Thoracic aorta (tissue), 2 donors: ENCODE data around the gene PPP1R3A. TPM values are rescaled to one million over a fixed set of nuclear protein-coding genes. Genes with fewer than 3 reads are reported as not detected.
"Not testable (repeated sequence)": the region's sequence is repeated elsewhere in the genome, so short reads cannot be mapped to it uniquely, and the experiment has no call there.

Source experiments
- ATAC-seq: fragments of 150-250 bp; one replicate; pipeline ENCODE4 v1.8.0; 2017; ENCODE audit warnings: low read depth; ENCODE audit not compliant: insufficient number of reproducible peaks, low FRiP score
- DNase-seq: peaks from one replicate; pipeline ENCODE4 v3.0.0-alpha.2; 2020; ENCODE audit warnings: low spot score
- H3K27ac ChIP-seq, 2 donors: fragments of 200-600 bp; sonication (generic); 1 replicate in 1 of 2; 2 replicates in 1 of 2; pipeline ENCODE4 v1.5.1; 2016; ENCODE audit warnings: mild to moderate bottlenecking in 2 of 2, moderate library complexity in 2 of 2
- H3K27me3 ChIP-seq: fragments of 200-600 bp; sonication (generic); replicated peaks from 2 replicates; pipeline ENCODE4 v1.6.0; 2016; ENCODE audit warnings: mild to moderate bottlenecking; ENCODE audit not compliant: insufficient read depth
- H3K36me3 ChIP-seq: fragments of 200-600 bp; sonication (generic); one replicate; pipeline ENCODE4 v1.5.1; 2016
- H3K4me1 ChIP-seq, 2 donors: fragments of 200-600 bp; sonication (generic); 1 replicate in 1 of 2; 2 replicates in 1 of 2; pipeline versions ENCODE4 v1.5.1 to v1.6.0; 2016; ENCODE audit warnings: low read depth in 2 of 2, mild to moderate bottlenecking in 1 of 2; ENCODE audit not compliant: control insufficient read depth in 1 of 2
- H3K4me3 ChIP-seq: fragments of 200-600 bp; sonication (generic); 2 replicates; pipeline ENCODE4 v1.5.1; 2016; ENCODE audit warnings: mild to moderate bottlenecking
- H3K9me3 ChIP-seq: fragments of 200-600 bp; sonication (generic); 2 replicates; pipeline ENCODE4 v1.5.1; 2016
- total RNA-seq, 2 donors: library from RNA; depleted of rRNA; stranded (reverse); fragments of >200 nt; gene quantifications; one replicate each; pipeline versions ENCODE4 v1.1.0 to v1.2.3, GENCODE V29; 2016
- TF ChIP-seq, protein P1 (sequence below): fragments of 200-600 bp; sonication (generic); IDR thresholded peaks from one replicate; pipeline ENCODE4 v1.5.1; 2019; ENCODE audit warnings: antibody characterized with exemption

Gene PPP1R3A
- total RNA-seq, 2 donors from 2014 or later = 0.35 TPM; not detected in 1

DNA sequence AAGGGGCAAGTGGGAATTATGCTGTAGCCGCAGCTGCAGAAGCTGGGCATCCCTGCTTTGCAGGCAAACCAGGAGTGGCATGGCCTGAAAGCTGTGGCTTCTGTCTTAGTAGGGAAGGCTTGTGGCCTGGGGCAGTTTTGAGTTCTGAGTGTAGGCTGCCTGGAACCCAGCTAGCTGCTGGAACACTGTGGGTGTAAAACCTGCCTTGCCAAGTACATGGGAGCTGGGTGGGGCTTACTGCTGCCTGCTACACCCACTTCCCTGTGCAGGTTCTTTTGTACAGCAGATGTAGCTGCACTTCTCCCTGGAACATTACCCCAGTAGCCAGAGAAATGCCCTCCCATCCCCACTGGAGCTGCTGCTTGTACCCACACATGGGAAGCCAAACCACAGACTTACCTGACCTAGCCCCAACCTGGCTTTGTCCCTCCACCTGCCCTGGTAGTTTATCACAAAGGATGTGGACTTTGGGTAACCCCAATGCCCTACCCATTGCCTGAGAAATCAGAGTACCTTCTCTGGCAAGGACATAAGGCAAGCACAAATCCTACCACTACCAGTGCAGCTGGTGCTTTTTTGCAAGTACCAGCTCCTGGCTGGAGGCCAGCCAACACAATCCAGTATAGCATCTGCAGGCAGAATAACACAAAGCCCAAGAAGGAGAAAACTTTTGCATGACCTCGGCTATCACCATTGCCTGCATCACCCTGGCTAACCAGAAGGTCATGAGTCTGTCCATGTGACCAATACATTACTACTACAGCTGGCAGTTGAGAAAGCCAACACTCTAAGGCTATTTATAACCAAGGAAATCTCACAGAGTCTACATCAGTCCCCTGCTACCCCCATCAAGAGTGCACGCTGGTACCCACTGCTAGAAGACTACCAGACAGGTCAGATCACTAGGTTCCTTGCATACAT lies 26.5 kb upstream of the PPP1R3A start:
- Histone ChIP-seq H3K4me3 (no peak overlapping the region), H3K27me3 (no peaks in the 10 kb centered on the region), H3K36me3 (no peaks in the 10 kb centered on the region), H3K27ac (no peak overlapping the region), H3K9me3 (no peaks in the 10 kb centered on the region), H3K4me1 (no peaks in the 10 kb centered on the region)
- TF ChIP-seq, protein P1, sequence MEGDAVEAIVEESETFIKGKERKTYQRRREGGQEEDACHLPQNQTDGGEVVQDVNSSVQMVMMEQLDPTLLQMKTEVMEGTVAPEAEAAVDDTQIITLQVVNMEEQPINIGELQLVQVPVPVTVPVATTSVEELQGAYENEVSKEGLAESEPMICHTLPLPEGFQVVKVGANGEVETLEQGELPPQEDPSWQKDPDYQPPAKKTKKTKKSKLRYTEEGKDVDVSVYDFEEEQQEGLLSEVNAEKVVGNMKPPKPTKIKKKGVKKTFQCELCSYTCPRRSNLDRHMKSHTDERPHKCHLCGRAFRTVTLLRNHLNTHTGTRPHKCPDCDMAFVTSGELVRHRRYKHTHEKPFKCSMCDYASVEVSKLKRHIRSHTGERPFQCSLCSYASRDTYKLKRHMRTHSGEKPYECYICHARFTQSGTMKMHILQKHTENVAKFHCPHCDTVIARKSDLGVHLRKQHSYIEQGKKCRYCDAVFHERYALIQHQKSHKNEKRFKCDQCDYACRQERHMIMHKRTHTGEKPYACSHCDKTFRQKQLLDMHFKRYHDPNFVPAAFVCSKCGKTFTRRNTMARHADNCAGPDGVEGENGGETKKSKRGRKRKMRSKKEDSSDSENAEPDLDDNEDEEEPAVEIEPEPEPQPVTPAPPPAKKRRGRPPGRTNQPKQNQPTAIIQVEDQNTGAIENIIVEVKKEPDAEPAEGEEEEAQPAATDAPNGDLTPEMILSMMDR = no peak
- no peak for DNase-seq
- no peak for ATAC-seq

GRCh38 chr7:113936982-113937381 lies 18.2 kb upstream of the PPP1R3A start:
- DNase-seq = no peak
- Histone ChIP-seq H3K27me3 (no peaks in the 10 kb centered on the region), H3K36me3 (no peaks in the 10 kb centered on the region), H3K4me1 (no peaks in the 10 kb centered on the region), H3K9me3 (no peaks in the 10 kb centered on the region), H3K4me3 (no peak overlapping the region), H3K27ac (no peak overlapping the region)
- TF ChIP-seq, protein P1 = no peak
- no peak for ATAC-seq

GRCh38 chr7:113936535-113936934 lies 17.7 kb upstream of the PPP1R3A start:
- Histone ChIP-seq H3K36me3 (no peaks in the 10 kb centered on the region), H3K27ac (no peak overlapping the region), H3K27me3 (no peaks in the 10 kb centered on the region), H3K9me3 (no peaks in the 10 kb centered on the region), H3K4me1 (no peaks in the 10 kb centered on the region), H3K4me3 (no peak overlapping the region)
- no peak for DNase-seq
- TF ChIP-seq, protein P1 = no peak
- ATAC-seq = no peak

GRCh38 chr7:113929389-113929788 lies 10.6 kb upstream of the PPP1R3A start:
- not testable (repeated sequence) for DNase-seq, H3K4me3 ChIP-seq, ATAC-seq

DNA sequence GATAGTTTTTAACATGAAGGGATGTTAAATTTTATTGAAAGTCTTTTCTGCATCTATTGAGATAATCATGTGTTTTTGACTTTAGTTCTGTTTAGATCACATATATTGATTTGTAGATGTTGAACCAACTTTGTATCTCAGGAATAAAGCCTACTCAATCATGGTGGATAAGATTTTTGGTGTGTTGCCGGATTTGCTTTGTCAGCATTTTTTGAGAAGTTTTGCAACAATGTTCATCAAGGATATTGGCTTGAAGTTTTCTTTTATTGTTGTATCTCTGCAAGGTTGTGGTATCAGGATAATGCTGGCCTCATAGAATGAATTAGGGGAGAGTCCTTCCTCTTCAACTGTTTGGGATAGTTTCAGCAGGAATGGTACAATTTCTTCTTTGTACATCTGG lies 9.3 kb upstream of the PPP1R3A start:
- Histone ChIP-seq H3K27ac (no peak overlapping the region), H3K9me3 (no peaks in the 10 kb centered on the region), H3K27me3 (no peaks in the 10 kb centered on the region), H3K36me3 (no peaks in the 10 kb centered on the region), H3K4me1 (no peaks in the 10 kb centered on the region), H3K4me3 (no peak overlapping the region)
- ATAC-seq (no peak), DNase-seq (no peak)
- TF ChIP-seq, protein P1 = no peak

More at GRCh38 chr7:113929389-113929788, 10.6 kb upstream of the PPP1R3A start:
- H3K27me3 ChIP-seq, H3K36me3 ChIP-seq, H3K9me3 ChIP-seq, H3K4me1 ChIP-seq, H3K27ac ChIP-seq: not testable (repeated sequence)
